BLaER1 treated with 17β-estradiol and CSF1 and Interleukin-3, amounts not matched to agents 10 nM and 100 nM (cell line): ENCODE data around the gene MAOA.
"Not testable (repeated sequence)": the region's sequence is repeated elsewhere in the genome, so short reads cannot be mapped to it uniquely, and the experiment has no call there.

Source experiments
- H3K27ac ChIP-seq, 11 experiments: shearing (Covaris generic); formaldehyde crosslinking; 2 replicates each; pipeline ENCODE4 v1.8.1; 2022
- H3K27me3 ChIP-seq, 11 experiments: shearing (Covaris generic); formaldehyde crosslinking; 2 replicates each; pipeline ENCODE4 v1.8.1; 2022
- H3K36me3 ChIP-seq, 11 experiments: shearing (Covaris generic); formaldehyde crosslinking; 2 replicates each; pipeline ENCODE4 v1.8.1; 2022
- H3K4me1 ChIP-seq, 10 experiments: shearing (Covaris generic); formaldehyde crosslinking; 2 replicates each; pipeline ENCODE4 v1.8.1; 2022
- H3K4me2 ChIP-seq, 11 experiments: shearing (Covaris generic); formaldehyde crosslinking; 2 replicates each; pipeline ENCODE4 v1.8.1; 2022
- H3K4me3 ChIP-seq, 10 experiments: shearing (Covaris generic); formaldehyde crosslinking; 2 replicates each; pipeline ENCODE4 v1.8.1; 2022
- H3K9ac ChIP-seq, 11 experiments: shearing (Covaris generic); formaldehyde crosslinking; 2 replicates each; pipeline ENCODE4 v1.8.1; 2022
- H3K9me3 ChIP-seq, 11 experiments: shearing (Covaris generic); formaldehyde crosslinking; replicated peaks in 1 of 11; 2 replicates each; pipeline ENCODE4 v1.8.1; 2022
- H4K20me1 ChIP-seq, 11 experiments: shearing (Covaris generic); formaldehyde crosslinking; 2 replicates each; pipeline ENCODE4 v1.8.1; 2022
- Cebpa-rat ChIP-seq, 11 experiments: shearing (Covaris generic); IDR thresholded peaks; 2 replicates each; pipeline ENCODE4 v1.8.1; 2022

The MAOA gene

DNA sequence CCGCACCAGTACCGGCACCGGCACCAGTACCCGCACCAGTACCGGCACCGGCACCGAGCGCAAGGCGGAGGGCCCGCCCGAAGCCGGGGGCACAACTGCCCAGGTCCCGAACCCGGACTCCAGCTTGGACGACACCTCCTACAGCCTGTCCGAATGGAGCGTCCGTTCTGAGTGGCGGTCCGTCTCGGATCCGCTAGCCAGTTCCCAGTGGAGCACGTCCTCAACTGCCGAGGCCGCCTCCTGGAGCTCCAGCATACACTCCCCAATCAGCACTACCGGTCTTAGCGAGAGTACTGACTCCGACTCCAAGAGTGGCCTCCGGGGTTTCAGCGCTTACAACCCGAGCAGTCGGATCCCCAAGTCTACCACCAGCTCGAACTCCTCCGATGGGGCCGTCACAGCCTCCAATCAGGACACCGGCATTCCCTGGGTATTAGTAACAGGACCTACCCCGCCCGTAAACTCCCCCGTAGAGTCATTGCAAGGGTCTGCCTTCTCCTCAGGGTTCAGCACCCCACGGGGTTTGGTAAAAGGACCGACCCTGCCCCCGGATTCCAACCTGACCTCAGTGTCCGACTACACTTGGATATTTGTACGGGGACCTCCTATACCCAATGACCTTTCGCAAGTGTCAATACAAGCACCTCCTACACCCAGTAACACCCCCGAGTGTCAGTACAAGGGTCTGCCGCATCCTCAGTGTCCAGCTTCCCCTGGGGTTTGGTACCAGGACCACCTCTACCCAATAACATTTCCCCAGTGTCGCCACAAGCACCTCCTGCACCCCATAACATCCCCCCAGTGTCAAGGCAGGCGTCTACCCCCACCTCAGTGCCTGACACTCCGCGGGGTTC lies 721 bp upstream of the MAOA start:
- Histone ChIP-seq H3K4me3 (peak overlapping the region; percentile 47 to 66 (median 54)), H3K9me3 (peaks cover 15 to 29% (median 21%) of the 10 kb centered on the region in 11 experiments), H3K4me1 (peaks cover 0 to 5% (median 0%) of the 10 kb centered on the region in 10 experiments; a peak in 2 of 20 replicates), H3K36me3 (no peaks in the 10 kb centered on the region), H3K9ac (peak overlapping the region; percentile 86 to 95 (median 90)), H3K27ac (peak overlapping the region in 10 of 11 experiments; percentile 90 to 96 (median 94); a peak in 18 of 22 replicates), H3K4me2 (peak overlapping the region; percentile 49 to 84 (median 64)), H4K20me1 (no peaks in the 10 kb centered on the region), H3K27me3 (peaks cover 38 to 65% (median 59%) of the 10 kb centered on the region in 11 experiments)
- no peak for TF ChIP-seq Cebpa-rat (IDR thresholded peaks at IDR 0.05)

DNA sequence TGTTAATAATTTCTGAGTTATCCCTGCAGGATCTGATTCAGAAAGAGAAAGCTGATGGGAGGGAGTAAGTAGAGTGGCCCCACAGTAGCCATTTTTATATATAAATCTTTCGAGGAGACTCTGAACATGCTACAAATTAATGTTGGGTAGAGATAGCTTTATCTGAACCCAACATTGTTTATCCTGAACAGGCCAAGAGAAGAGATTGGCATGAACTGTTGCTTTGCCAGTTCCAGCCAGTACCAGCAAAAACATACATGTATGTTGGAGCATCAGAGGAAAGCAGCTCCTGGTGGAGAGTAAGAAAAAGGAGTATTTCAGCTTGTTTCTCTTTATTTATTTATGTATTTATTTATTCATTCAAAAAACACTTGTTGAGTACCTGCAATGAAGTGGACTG lies 1.6 kb downstream of the MAOA start:
- TF ChIP-seq Cebpa-rat (IDR thresholded peaks at IDR 0.05), result no peak

DNA sequence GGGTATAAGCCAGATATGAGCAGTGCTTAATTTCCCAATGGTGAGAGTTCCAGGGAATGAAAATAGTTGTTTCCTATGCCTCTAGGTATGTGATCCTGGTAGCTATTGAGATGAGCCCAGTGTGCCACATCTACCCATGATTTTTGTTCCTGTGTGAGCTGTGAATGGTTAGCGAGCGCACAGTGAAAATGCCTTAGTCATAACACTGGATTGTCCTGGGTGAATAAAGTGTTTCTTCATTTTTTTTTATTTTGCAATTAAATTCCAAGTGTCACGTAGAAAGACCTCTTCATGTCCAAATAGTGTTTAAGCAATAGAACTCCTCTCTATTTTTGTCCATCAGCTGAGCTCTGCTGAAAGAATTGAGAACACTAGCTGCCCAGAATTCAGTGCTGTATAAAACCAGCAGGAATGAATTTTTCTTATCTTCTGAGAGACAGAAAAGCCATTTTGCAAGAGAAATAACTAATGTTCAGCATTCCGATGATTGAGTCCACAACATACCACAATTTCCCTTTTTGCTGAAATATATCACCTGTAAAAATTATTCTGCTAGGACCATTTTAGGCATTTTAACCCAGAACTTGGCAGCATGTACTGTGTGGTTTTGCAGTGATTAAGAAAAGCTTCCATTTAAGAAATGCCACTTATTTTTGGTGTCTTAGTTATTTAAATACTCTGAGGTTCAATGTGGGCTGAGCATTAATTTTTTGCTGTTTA lies 5.6 kb downstream of the MAOA start:
- no peak for TF ChIP-seq Cebpa-rat (IDR thresholded peaks at IDR 0.05)
- Histone ChIP-seq H3K4me3 (no peak overlapping the region), H3K27me3 (peaks cover 52 to 96% (median 87%) of the 10 kb centered on the region in 11 experiments), H3K4me2 (no peak overlapping the region), H3K27ac (no peak overlapping the region), H3K36me3 (no peaks in the 10 kb centered on the region), H3K4me1 (peaks cover 0 to 7% (median 0%) of the 10 kb centered on the region in 10 experiments; a peak in 2 of 20 replicates), H4K20me1 (no peaks in the 10 kb centered on the region), H3K9ac (no peak overlapping the region), H3K9me3 (peaks cover 0 to 1% (median 0%) of the 10 kb centered on the region in 11 experiments; a peak in 8 of 22 replicates)

More for the DNA sequence above, 1.6 kb downstream of the MAOA start:
- Histone ChIP-seq H3K27ac (no peak overlapping the region), H3K9ac (no peak overlapping the region), H3K27me3 (peaks cover 49 to 70% (median 62%) of the 10 kb centered on the region in 11 experiments), H3K4me1 (peaks cover 0 to 5% (median 0%) of the 10 kb centered on the region in 10 experiments; a peak in 2 of 20 replicates), H4K20me1 (no peaks in the 10 kb centered on the region), H3K4me2 (no peak overlapping the region), H3K9me3 (peaks cover 15 to 29% (median 21%) of the 10 kb centered on the region in 11 experiments), H3K4me3 (no peak overlapping the region), H3K36me3 (no peaks in the 10 kb centered on the region)

DNA sequence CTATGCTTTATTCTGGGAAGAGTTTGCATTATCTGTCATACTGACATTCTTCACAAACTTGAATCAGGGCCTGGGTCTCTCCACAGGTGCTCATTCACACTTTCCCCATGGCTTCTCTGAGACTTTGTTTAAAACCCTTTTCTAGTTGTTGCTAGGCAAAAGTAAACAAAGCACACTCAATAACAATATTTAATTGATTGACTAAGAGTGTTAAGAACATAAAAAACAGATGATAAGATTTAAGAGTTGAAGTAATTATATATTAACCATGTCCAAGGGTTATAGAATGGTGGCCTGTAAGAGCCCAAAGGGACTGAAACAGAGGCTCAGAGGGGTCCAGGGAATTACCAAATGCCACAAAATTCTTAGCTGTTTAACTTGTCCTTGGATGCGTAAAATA lies 7.1 kb downstream of the MAOA start:
- Histone ChIP-seq H3K27me3 (peaks cover 42 to 93% (median 81%) of the 10 kb centered on the region in 11 experiments), H3K4me1 (peaks cover 0 to 7% (median 0%) of the 10 kb centered on the region in 10 experiments; a peak in 2 of 20 replicates), H3K36me3 (no peaks in the 10 kb centered on the region), H3K4me2 (no peak overlapping the region), H3K27ac (no peak overlapping the region), H3K9me3 (no peaks in the 10 kb centered on the region), H4K20me1 (no peaks in the 10 kb centered on the region), H3K4me3 (no peak overlapping the region), H3K9ac (no peak overlapping the region)
- no peak for TF ChIP-seq Cebpa-rat (IDR thresholded peaks at IDR 0.05)

DNA sequence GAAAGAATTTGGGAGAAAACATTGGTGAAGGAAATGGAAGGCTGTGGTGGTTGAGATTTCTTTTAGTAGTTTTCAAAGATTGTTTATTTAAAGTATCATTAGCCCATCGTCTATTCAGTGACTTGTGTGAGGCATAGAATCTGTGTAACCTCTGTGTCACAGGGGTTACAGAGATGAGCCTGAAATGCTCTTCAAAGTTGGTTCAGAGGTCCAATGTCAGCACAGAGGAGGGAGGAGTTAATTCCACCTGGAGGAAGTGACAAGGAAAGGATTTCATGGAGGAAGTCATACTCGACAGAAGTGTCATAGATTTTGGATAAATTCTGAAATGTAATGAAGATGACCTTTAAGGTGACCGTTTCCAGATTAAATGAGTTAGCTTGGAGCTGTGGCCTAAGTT lies 8.2 kb downstream of the MAOA start:
- H3K9me3 ChIP-seq, result no peaks in the 10 kb centered on the region
- H3K4me1 ChIP-seq, result peaks cover 0 to 7% (median 0%) of the 10 kb centered on the region in 10 experiments; a peak in 2 of 20 replicates
- H3K9ac ChIP-seq, result no peak overlapping the region
- no peaks in the 10 kb centered on the region for H4K20me1 ChIP-seq
- H3K27me3 ChIP-seq, result peaks cover 34 to 89% (median 76%) of the 10 kb centered on the region in 11 experiments
- H3K27ac ChIP-seq, result no peak overlapping the region
- TF ChIP-seq Cebpa-rat (IDR thresholded peaks at IDR 0.05), result no peak
- no peak overlapping the region for H3K4me3 ChIP-seq
- H3K4me2 ChIP-seq, result no peak overlapping the region
- H3K36me3 ChIP-seq, result no peaks in the 10 kb centered on the region

DNA sequence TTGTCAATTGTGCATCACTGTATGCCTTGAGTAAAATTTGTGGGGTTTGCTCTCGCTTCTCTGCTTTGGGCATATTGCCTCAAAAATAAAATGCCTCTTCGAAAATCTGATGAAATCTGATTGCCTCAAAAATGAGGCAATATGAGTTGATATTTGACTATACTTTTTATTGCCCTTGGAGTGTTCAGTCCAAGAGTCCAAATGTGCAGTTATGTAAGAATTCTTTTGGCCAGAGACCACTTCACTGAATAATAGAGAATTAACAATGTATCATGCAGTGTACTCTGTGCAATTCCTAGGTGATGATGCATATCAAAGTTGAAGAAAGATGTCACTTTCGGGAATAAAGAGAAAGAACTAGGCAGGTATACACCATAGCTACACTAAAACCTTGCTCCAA lies 8.6 kb downstream of the MAOA start:
- H3K9ac ChIP-seq, result no peak overlapping the region
- H3K27me3 ChIP-seq, result peaks cover 31 to 85% (median 75%) of the 10 kb centered on the region in 11 experiments
- peaks cover 0 to 7% (median 0%) of the 10 kb centered on the region in 10 experiments; a peak in 2 of 20 replicates for H3K4me1 ChIP-seq
- no peaks in the 10 kb centered on the region for H4K20me1 ChIP-seq
- TF ChIP-seq Cebpa-rat (IDR thresholded peaks at IDR 0.05), result no peak
- no peak overlapping the region for H3K27ac ChIP-seq
- H3K36me3 ChIP-seq, result no peaks in the 10 kb centered on the region
- H3K4me3 ChIP-seq, result no peak overlapping the region
- no peak overlapping the region for H3K4me2 ChIP-seq
- H3K9me3 ChIP-seq, result no peaks in the 10 kb centered on the region

DNA sequence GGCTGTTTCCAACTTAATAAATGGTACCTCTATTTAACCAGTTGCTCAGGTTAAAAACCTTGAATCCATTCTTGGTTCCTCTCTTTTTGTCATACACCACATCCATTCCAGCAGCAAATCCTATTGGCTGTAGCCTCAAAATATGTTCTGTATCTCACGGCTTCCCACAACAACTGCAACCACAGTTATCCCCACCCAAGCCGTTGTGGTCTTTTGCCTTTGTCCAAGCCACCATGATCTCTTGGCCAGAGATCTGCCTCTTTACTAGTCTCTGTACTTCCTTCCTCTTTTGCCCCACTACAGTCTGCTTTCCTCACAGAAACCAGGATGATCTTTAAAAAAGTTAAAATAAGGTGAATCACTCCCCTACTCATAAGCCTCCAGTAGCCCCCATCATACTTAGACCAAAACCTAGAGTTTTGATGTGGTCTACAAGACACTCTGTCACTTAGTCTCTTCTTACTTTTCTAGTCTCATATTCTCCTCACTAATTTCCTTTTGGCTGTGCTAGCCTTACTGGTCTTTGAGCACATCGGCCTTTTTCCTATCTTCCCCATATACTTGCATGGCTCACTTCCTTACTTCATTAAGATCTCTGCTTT lies 10.3 kb downstream of the MAOA start:
- 0 out of 22 replicates have a peak overlapping the region, but pooled peaks of 1 of the 11 experiments have one; percentile 6 for H3K4me2 ChIP-seq
- H4K20me1 ChIP-seq, result no peaks in the 10 kb centered on the region

DNA sequence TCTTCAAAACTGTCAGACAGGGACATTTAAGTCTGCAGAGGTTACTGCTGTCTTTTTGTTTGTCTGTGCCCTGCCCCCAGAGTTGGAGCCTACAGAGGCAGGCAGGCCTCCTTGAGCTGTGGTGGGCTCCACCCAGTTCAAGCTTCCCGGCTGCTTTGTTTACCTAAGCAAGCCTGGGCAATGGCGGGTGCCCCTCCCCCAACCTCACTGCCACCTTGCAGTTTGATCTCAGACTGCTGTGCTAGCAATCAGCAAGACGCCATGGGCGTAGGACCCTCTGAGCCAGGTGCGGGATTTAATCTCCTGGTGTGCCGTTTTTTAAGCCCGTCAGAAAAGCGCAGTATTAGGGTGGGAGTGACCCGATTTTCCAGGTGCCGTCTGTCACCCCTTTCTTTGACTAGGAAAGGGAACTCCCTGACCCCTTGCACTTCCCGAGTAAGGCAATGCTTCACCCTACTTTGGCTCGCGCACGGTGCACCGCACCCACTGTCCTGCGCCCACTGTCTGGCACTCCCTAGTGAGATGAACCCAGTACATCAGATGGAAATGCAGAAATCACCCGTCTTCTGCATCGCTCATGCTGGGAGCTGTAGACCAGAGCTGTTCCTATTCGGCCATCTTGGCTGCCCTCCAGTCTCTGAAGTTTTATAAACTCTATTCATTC lies 20.0 kb downstream of the MAOA start:
- not testable (repeated sequence) for H4K20me1 ChIP-seq, H3K4me3 ChIP-seq, H3K9ac ChIP-seq, H3K4me1 ChIP-seq, H3K4me2 ChIP-seq, H3K9me3 ChIP-seq, H3K36me3 ChIP-seq, H3K27ac ChIP-seq
- H3K27me3 ChIP-seq, result peaks cover 29 to 49% (median 47%) of the 10 kb centered on the region in 11 experiments

More for the DNA sequence above, 10.3 kb downstream of the MAOA start:
- no peak overlapping the region for H3K9ac ChIP-seq
- peaks cover 14 to 68% (median 58%) of the 10 kb centered on the region in 11 experiments; a peak in 20 of 22 replicates for H3K27me3 ChIP-seq
- no peak overlapping the region for H3K27ac ChIP-seq
- no peak for TF ChIP-seq Cebpa-rat (IDR thresholded peaks at IDR 0.05)
- peaks cover 0 to 7% (median 0%) of the 10 kb centered on the region in 10 experiments; a peak in 2 of 20 replicates for H3K4me1 ChIP-seq
- H3K4me3 ChIP-seq, result no peak overlapping the region
- no peaks in the 10 kb centered on the region for H3K36me3 ChIP-seq
- no peaks in the 10 kb centered on the region for H3K9me3 ChIP-seq
